Measurements from ENCODE around the gene DGCR6L. TPM values are rescaled to one million over a fixed set of nuclear protein-coding genes. Genes with fewer than 3 reads are reported as not detected.
"Not testable (repeated sequence)": the region's sequence is repeated elsewhere in the genome, so short reads cannot be mapped to it uniquely, and the experiment has no call there.

The DGCR6L gene
- total and polyA plus RNA-seq, 2 donors (not counting 1 experiment from before 2014, with no cell fraction given), result 26.2 to 53.2 TPM

DNA sequence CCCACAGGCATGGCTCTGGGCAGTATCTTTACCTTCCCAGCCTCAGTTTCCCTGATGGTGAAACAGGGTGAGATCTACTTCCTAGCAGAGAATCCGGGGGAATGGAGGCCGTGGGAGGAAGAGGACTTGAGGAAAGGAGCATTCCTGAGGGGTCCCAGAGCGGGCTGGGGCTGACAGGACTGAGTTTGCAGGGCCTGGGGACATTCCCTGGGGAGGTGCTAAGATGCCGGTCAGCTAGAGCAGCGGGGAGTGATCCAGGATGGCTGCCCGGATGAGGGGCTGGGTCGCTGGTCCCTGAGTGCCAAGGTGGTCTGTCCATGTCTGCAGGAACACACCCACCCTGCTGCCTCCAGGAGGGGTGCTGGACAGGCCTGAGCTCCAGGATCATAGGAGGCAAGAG lies 43.4 kb downstream of the DGCR6L start:
- H3K79me2 ChIP-seq (ENCODE audit: control insufficient read depth, insufficient read depth, low read length), result no peaks in the 10 kb centered on the region
- no peak overlapping the region for H3K9ac ChIP-seq (ENCODE audit: insufficient read depth, low read length)
- no peak overlapping the region for H3K4me2 ChIP-seq (ENCODE audit: extremely low read depth, insufficient read depth, low read length)
- DNase-seq (ENCODE audit: low read depth in 2 of 2), result no peak
- no peak overlapping the region for H2AFZ ChIP-seq (ENCODE audit: low read length)
- no peak overlapping the region for H3K27ac ChIP-seq (ENCODE audit: insufficient read depth, low read length)
- no peak for TF ChIP-seq EZH2 (IDR thresholded peaks at IDR 0.05; ENCODE audit: low read length, missing control alignments)
- TF ChIP-seq, protein P1, sequence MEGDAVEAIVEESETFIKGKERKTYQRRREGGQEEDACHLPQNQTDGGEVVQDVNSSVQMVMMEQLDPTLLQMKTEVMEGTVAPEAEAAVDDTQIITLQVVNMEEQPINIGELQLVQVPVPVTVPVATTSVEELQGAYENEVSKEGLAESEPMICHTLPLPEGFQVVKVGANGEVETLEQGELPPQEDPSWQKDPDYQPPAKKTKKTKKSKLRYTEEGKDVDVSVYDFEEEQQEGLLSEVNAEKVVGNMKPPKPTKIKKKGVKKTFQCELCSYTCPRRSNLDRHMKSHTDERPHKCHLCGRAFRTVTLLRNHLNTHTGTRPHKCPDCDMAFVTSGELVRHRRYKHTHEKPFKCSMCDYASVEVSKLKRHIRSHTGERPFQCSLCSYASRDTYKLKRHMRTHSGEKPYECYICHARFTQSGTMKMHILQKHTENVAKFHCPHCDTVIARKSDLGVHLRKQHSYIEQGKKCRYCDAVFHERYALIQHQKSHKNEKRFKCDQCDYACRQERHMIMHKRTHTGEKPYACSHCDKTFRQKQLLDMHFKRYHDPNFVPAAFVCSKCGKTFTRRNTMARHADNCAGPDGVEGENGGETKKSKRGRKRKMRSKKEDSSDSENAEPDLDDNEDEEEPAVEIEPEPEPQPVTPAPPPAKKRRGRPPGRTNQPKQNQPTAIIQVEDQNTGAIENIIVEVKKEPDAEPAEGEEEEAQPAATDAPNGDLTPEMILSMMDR (conservative IDR thresholded peaks at IDR 0.05 in 1 of 2, IDR thresholded peaks at IDR 0.05 in 1 of 2; ENCODE audit: low read depth in 1 of 2, low read length in 2 of 2), result no peak
- no peak overlapping the region for H3K4me3 ChIP-seq (replicated peaks in 1 of 4; ENCODE audit: control extremely low read depth in 1 of 4, insufficient read depth in 1 of 4, low read depth in 3 of 4, low read length in 4 of 4)
- no peaks in the 10 kb centered on the region for H3K9me3 ChIP-seq (ENCODE audit: control insufficient read depth, insufficient read depth, low read depth, low read length)
- no peaks in the 10 kb centered on the region for H4K20me1 ChIP-seq (ENCODE audit: control insufficient read depth, extremely low read depth, insufficient read depth, low read length)
- H3K36me3 ChIP-seq (ENCODE audit: control insufficient read depth, insufficient read depth, low read length), result no peaks in the 10 kb centered on the region
- no peaks in the 10 kb centered on the region for H3K4me1 ChIP-seq (ENCODE audit: control insufficient read depth, extremely low read depth, insufficient read depth, low read length)
- H3K27me3 ChIP-seq (ENCODE audit: control insufficient read depth, insufficient read depth, low read length), result no peaks in the 10 kb centered on the region

DNA sequence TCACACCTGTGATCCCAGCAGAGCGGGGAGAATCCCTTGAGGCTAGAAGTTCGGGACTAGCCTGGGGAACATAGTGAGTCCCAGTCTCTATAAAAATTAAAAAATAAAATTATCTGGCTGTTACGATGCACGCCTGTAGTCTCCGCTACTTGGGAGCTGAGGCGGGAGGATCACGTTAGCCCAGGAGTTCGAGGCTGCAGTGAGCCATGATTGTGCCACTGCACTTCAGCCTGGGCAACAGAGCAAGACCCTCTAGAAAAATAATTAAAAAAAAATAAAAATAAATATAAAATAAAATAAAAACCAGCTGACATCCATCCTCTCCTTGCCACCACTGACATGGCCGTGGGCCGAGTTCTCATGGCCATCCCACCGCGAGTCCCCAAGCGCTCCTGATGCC lies 44.0 kb downstream of the DGCR6L start:
- Histone ChIP-seq H3K4me3 (replicated peaks in 1 of 4; ENCODE audit: control extremely low read depth in 1 of 4, insufficient read depth in 1 of 4, low read depth in 3 of 4, low read length in 4 of 4) (no peak overlapping the region), H3K27me3 (ENCODE audit: control insufficient read depth, insufficient read depth, low read length) (no peaks in the 10 kb centered on the region), H3K9ac (ENCODE audit: insufficient read depth, low read length) (no peak overlapping the region), H3K36me3 (ENCODE audit: control insufficient read depth, insufficient read depth, low read length) (no peaks in the 10 kb centered on the region), H4K20me1 (ENCODE audit: control insufficient read depth, extremely low read depth, insufficient read depth, low read length) (no peaks in the 10 kb centered on the region), H3K27ac (ENCODE audit: insufficient read depth, low read length) (no peak overlapping the region), H3K4me1 (ENCODE audit: control insufficient read depth, extremely low read depth, insufficient read depth, low read length) (no peaks in the 10 kb centered on the region), H2AFZ (ENCODE audit: low read length) (no peak overlapping the region), H3K9me3 (ENCODE audit: control insufficient read depth, insufficient read depth, low read depth, low read length) (no peaks in the 10 kb centered on the region), H3K79me2 (ENCODE audit: control insufficient read depth, insufficient read depth, low read length) (no peaks in the 10 kb centered on the region), H3K4me2 (ENCODE audit: extremely low read depth, insufficient read depth, low read length) (no peak overlapping the region)
- TF ChIP-seq EZH2 (IDR thresholded peaks at IDR 0.05; ENCODE audit: low read length, missing control alignments), result no peak
- TF ChIP-seq, protein P1 (conservative IDR thresholded peaks at IDR 0.05 in 1 of 2, IDR thresholded peaks at IDR 0.05 in 1 of 2; ENCODE audit: low read depth in 1 of 2, low read length in 2 of 2), result no peak
- no peak for DNase-seq (ENCODE audit: low read depth in 2 of 2)

DNA sequence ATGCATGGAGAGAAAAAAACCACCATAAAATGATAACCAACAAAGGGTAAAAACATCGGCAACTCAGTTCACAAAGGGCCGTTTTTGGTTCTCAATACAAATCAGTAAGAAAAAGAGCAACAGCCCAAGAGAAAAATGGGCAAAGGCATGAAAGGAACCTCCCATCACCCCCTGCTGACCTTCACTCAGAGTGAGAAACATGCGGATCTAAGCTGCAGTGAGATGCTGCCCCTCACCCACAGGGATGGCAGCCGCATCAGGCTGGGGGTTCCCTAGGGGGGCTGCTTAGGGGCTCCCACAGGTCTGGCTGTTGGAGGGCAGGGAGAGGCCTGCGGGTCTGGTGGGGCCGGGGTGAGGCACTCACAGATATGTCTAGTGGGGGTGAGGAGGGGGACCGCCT lies 44.5 kb downstream of the DGCR6L start:
- H3K27me3 ChIP-seq (ENCODE audit: control insufficient read depth, insufficient read depth, low read length); H3K36me3 ChIP-seq (ENCODE audit: control insufficient read depth, insufficient read depth, low read length); H3K9ac ChIP-seq (ENCODE audit: insufficient read depth, low read length); DNase-seq (ENCODE audit: low read depth in 2 of 2); H3K27ac ChIP-seq (ENCODE audit: insufficient read depth, low read length); H3K4me3 ChIP-seq (replicated peaks in 1 of 4; ENCODE audit: control extremely low read depth in 1 of 4, insufficient read depth in 1 of 4, low read depth in 3 of 4, low read length in 4 of 4); H3K4me2 ChIP-seq (ENCODE audit: extremely low read depth, insufficient read depth, low read length); H3K9me3 ChIP-seq (ENCODE audit: control insufficient read depth, insufficient read depth, low read depth, low read length); H4K20me1 ChIP-seq (ENCODE audit: control insufficient read depth, extremely low read depth, insufficient read depth, low read length); H3K79me2 ChIP-seq (ENCODE audit: control insufficient read depth, insufficient read depth, low read length); H2AFZ ChIP-seq (ENCODE audit: low read length); H3K4me1 ChIP-seq (ENCODE audit: control insufficient read depth, extremely low read depth, insufficient read depth, low read length): not testable (repeated sequence)

DNA sequence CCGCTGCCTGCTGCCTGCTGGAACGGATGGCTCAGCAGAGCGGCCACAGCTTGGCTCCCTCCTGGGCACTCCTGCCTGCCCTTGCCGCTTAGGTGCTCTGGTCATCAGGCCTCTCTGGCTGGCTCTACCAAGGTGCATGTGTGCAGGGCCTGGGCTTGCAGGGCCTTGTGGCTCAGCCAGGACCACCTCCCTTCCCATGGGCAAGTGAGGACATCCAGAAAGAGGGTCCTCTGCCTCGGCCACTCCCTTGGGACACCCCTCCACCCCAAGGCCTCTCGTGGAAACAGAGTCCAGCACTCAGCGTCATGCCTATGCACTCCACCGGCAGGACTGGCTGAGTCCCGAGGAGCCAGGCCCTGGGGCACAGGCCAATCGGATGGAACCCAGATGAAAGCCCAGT lies 45.5 kb downstream of the DGCR6L start:
- not testable (repeated sequence) for DNase-seq (ENCODE audit: low read depth in 2 of 2); H3K27me3 ChIP-seq (ENCODE audit: control insufficient read depth, insufficient read depth, low read length)

More for the DNA sequence above, 45.5 kb downstream of the DGCR6L start:
- H3K27ac ChIP-seq (ENCODE audit: insufficient read depth, low read length); H3K79me2 ChIP-seq (ENCODE audit: control insufficient read depth, insufficient read depth, low read length); H3K9me3 ChIP-seq (ENCODE audit: control insufficient read depth, insufficient read depth, low read depth, low read length); H3K4me3 ChIP-seq (replicated peaks in 1 of 4; ENCODE audit: control extremely low read depth in 1 of 4, insufficient read depth in 1 of 4, low read depth in 3 of 4, low read length in 4 of 4); H3K4me2 ChIP-seq (ENCODE audit: extremely low read depth, insufficient read depth, low read length); H4K20me1 ChIP-seq (ENCODE audit: control insufficient read depth, extremely low read depth, insufficient read depth, low read length); H3K4me1 ChIP-seq (ENCODE audit: control insufficient read depth, extremely low read depth, insufficient read depth, low read length); H2AFZ ChIP-seq (ENCODE audit: low read length); H3K9ac ChIP-seq (ENCODE audit: insufficient read depth, low read length); H3K36me3 ChIP-seq (ENCODE audit: control insufficient read depth, insufficient read depth, low read length): not testable (repeated sequence)

All from fibroblast of lung (primary cell).